Parathyroid adenoma (tissue), 2 donors: ENCODE data around the gene RNF150.

Experiments used
- H2AFZ ChIP-seq: fragments of 300-600 bp; sonication (generic); one replicate; pipeline ENCODE4 v1.7.0; 2017; ENCODE audit warnings: antibody characterized with exemption, mild to moderate bottlenecking
- H3K27ac ChIP-seq: fragments of 300-600 bp; sonication (generic); one replicate; pipeline ENCODE4 v1.7.0; 2017
- H3K27me3 ChIP-seq: fragments of 300-600 bp; sonication (generic); one replicate; pipeline ENCODE4 v1.7.0; 2017; ENCODE audit warnings: low read length; ENCODE audit not compliant: control insufficient read depth, insufficient read depth
- H3K36me3 ChIP-seq: fragments of 300-600 bp; sonication (generic); one replicate; pipeline ENCODE4 v1.7.0; 2017; ENCODE audit warnings: low read length; ENCODE audit not compliant: control insufficient read depth, insufficient read depth
- H3K4me1 ChIP-seq: fragments of 300-600 bp; sonication (generic); one replicate; pipeline ENCODE4 v1.7.0; 2017; ENCODE audit warnings: control low read depth
- H3K4me2 ChIP-seq: fragments of 300-600 bp; sonication (generic); one replicate; pipeline ENCODE4 v1.7.0; 2017; ENCODE audit warnings: low read length
- H3K4me3 ChIP-seq: fragments of 300-600 bp; sonication (generic); one replicate; pipeline ENCODE4 v1.7.0; 2017; ENCODE audit warnings: low read depth, low read length
- H3K79me2 ChIP-seq: fragments of 300-600 bp; sonication (generic); one replicate; pipeline ENCODE4 v1.7.0; 2017; ENCODE audit warnings: control low read depth
- H3K9ac ChIP-seq: fragments of 300-600 bp; sonication (generic); one replicate; pipeline ENCODE4 v1.7.0; 2017; ENCODE audit warnings: mild to moderate bottlenecking
- H3K9me3 ChIP-seq: fragments of 300-600 bp; sonication (generic); one replicate; pipeline ENCODE4 v1.7.0; 2017; ENCODE audit warnings: low read length; ENCODE audit not compliant: control insufficient read depth
- TF ChIP-seq, protein P1 (sequence below): fragments of 300-600 bp; sonication (generic); IDR thresholded peaks from one replicate; pipeline ENCODE4 v1.7.0; 2017; ENCODE audit warnings: antibody characterized with exemption, mild to moderate bottlenecking
- donor health status: primary hyperparathyroidism.

The RNF150 gene

GRCh38 chr4:141080668-141081067, 52.6 kb downstream of the RNF150 start:
- no peaks in the 10 kb centered on the region for H3K79me2 ChIP-seq
- TF ChIP-seq, protein P1, sequence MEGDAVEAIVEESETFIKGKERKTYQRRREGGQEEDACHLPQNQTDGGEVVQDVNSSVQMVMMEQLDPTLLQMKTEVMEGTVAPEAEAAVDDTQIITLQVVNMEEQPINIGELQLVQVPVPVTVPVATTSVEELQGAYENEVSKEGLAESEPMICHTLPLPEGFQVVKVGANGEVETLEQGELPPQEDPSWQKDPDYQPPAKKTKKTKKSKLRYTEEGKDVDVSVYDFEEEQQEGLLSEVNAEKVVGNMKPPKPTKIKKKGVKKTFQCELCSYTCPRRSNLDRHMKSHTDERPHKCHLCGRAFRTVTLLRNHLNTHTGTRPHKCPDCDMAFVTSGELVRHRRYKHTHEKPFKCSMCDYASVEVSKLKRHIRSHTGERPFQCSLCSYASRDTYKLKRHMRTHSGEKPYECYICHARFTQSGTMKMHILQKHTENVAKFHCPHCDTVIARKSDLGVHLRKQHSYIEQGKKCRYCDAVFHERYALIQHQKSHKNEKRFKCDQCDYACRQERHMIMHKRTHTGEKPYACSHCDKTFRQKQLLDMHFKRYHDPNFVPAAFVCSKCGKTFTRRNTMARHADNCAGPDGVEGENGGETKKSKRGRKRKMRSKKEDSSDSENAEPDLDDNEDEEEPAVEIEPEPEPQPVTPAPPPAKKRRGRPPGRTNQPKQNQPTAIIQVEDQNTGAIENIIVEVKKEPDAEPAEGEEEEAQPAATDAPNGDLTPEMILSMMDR, result no peak
- H3K4me1 ChIP-seq, result no peaks in the 10 kb centered on the region
- H3K9ac ChIP-seq, result no peak overlapping the region
- no peak overlapping the region for H3K27ac ChIP-seq
- H2AFZ ChIP-seq, result no peak overlapping the region
- H3K27me3 ChIP-seq, result no peaks in the 10 kb centered on the region
- H3K4me2 ChIP-seq, result no peak overlapping the region
- H3K36me3 ChIP-seq, result no peaks in the 10 kb centered on the region
- H3K9me3 ChIP-seq, result no peaks in the 10 kb centered on the region
- H3K4me3 ChIP-seq, result no peak overlapping the region

GRCh38 chr4:141079393-141079930, 53.8 kb downstream of the RNF150 start:
- H3K9ac ChIP-seq, result no peak overlapping the region
- no peaks in the 10 kb centered on the region for H3K27me3 ChIP-seq
- H2AFZ ChIP-seq, result no peak overlapping the region
- no peak overlapping the region for H3K27ac ChIP-seq
- H3K4me2 ChIP-seq, result no peak overlapping the region
- H3K4me3 ChIP-seq, result no peak overlapping the region
- H3K79me2 ChIP-seq, result no peaks in the 10 kb centered on the region
- no peaks in the 10 kb centered on the region for H3K9me3 ChIP-seq
- H3K36me3 ChIP-seq, result no peaks in the 10 kb centered on the region
- H3K4me1 ChIP-seq, result no peaks in the 10 kb centered on the region
- TF ChIP-seq, protein P1, result no peak

DNA sequence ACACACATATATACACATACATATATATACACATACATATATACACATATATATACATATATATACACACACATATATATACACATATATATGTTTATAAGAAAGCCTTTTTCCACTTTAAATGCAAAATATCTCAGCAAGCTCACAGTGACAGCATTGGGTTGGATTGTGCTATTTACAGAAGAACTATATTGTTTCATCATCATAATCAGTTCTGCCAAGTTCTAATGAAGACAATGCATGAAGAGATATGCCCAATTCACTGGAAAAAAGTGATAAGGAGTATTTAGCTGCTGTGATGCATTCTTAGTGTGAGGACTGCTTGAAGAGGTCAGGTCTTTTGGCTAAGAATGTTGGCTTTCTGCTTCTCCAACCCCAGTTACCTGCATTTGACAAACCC, 54.4 kb downstream of the RNF150 start:
- Histone ChIP-seq H3K4me3 (no peak overlapping the region), H3K27ac (no peak overlapping the region), H3K79me2 (no peaks in the 10 kb centered on the region), H3K9ac (no peak overlapping the region), H2AFZ (no peak overlapping the region), H3K4me1 (no peaks in the 10 kb centered on the region), H3K27me3 (no peaks in the 10 kb centered on the region), H3K36me3 (no peaks in the 10 kb centered on the region), H3K4me2 (no peak overlapping the region), H3K9me3 (no peaks in the 10 kb centered on the region)
- TF ChIP-seq, protein P1, result no peak

- no peak overlapping the region for H3K4me3 ChIP-seq
- H3K79me2 ChIP-seq, result no peaks in the 10 kb centered on the region
- H3K9ac ChIP-seq, result no peak overlapping the region
- no peaks in the 10 kb centered on the region for H3K9me3 ChIP-seq
- H2AFZ ChIP-seq, result no peak overlapping the region
- no peaks in the 10 kb centered on the region for H3K4me1 ChIP-seq
- H3K27me3 ChIP-seq, result no peaks in the 10 kb centered on the region
- H3K27ac ChIP-seq, result no peak overlapping the region
- no peaks in the 10 kb centered on the region for H3K36me3 ChIP-seq
- H3K4me2 ChIP-seq, result no peak overlapping the region
- TF ChIP-seq, protein P1, result no peak
These were observed 55.6 kb downstream of the RNF150 start for GRCh38 chr4:141077611-141078225.

- no peaks in the 10 kb centered on the region for H3K4me1 ChIP-seq
These were observed 57.7 kb downstream of the RNF150 start for GRCh38 chr4:141075553-141075952.

More at GRCh38 chr4:141075553-141075952, 57.7 kb downstream of the RNF150 start:
- Histone ChIP-seq H3K9ac (no peak overlapping the region), H3K9me3 (no peaks in the 10 kb centered on the region), H3K4me3 (no peak overlapping the region), H3K4me2 (no peak overlapping the region), H3K36me3 (no peaks in the 10 kb centered on the region), H2AFZ (no peak overlapping the region), H3K27ac (no peak overlapping the region), H3K79me2 (no peaks in the 10 kb centered on the region), H3K27me3 (no peaks in the 10 kb centered on the region)
- TF ChIP-seq, protein P1, result no peak
